Liver (tissue), 3 donors: ENCODE results near the gene CHAF1B.

Experiments used
- RAD21 ChIP-seq, 2 donors: IDR thresholded peaks; 2 replicates each; pipeline ENCODE4 v1.6.1; 2016; ENCODE audit warnings: antibody characterized with exemption in 2 of 2, mild to moderate bottlenecking in 2 of 2
- TF ChIP-seq, protein P1 (sequence below): fragments of 150-350 bp; IDR thresholded peaks from 2 replicates; pipeline ENCODE4 v1.5.1; 2017; ENCODE audit warnings: improper control_type of control experiment, low read depth, low read length; ENCODE audit not compliant: missing input control
- donor health status: healthy.
- donor health status: healthy.

DNA sequence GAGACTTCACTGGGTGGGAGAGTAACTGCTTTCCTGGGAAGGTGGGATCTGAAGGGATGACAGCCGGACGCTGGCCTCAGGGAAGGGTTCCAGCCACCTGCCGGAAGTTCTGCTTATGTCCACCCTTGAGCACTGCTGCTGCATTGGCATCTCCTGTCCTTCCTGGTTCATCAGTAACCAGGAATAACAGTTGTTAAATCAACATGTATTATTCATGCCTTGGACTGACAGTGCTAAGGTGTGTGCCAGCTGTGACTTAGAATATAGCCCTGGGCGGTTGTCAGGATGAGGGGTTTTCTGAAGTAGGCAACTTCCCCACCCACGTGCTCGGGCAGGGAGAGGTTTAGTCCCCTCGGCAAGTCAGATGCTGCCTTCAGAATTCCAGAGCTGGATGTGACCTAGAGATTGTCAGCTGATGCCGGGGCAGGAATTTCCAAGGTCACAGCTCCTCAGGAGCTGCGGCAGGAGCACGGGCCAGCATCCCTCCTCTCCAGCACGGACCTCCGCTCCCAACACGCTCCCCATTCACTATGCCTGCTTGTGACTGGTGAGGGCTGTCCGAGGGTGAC, 76.8 kb downstream of the CHAF1B start:
- no peak for TF ChIP-seq RAD21 (IDR thresholded peaks at IDR 0.05)
- TF ChIP-seq, protein P1, sequence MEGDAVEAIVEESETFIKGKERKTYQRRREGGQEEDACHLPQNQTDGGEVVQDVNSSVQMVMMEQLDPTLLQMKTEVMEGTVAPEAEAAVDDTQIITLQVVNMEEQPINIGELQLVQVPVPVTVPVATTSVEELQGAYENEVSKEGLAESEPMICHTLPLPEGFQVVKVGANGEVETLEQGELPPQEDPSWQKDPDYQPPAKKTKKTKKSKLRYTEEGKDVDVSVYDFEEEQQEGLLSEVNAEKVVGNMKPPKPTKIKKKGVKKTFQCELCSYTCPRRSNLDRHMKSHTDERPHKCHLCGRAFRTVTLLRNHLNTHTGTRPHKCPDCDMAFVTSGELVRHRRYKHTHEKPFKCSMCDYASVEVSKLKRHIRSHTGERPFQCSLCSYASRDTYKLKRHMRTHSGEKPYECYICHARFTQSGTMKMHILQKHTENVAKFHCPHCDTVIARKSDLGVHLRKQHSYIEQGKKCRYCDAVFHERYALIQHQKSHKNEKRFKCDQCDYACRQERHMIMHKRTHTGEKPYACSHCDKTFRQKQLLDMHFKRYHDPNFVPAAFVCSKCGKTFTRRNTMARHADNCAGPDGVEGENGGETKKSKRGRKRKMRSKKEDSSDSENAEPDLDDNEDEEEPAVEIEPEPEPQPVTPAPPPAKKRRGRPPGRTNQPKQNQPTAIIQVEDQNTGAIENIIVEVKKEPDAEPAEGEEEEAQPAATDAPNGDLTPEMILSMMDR = no peak
